ENCODE measurements around the gene PTPRG.

The PTPRG gene

GRCh38 chr3:62207197-62207596 is 645.8 kb downstream of the PTPRG start:
- no peak for TF ChIP-seq CTCF (conservative IDR thresholded peaks at IDR 0.05)
- no peak overlapping the region for H3K27ac ChIP-seq

GRCh38 chr3:62208385-62208784 is 647.0 kb downstream of the PTPRG start:
- no peak for TF ChIP-seq CTCF (conservative IDR thresholded peaks at IDR 0.05)
- no peak overlapping the region for H3K27ac ChIP-seq

GRCh38 chr3:62209101-62209500 is 647.7 kb downstream of the PTPRG start:
- TF ChIP-seq CTCF (conservative IDR thresholded peaks at IDR 0.05), result no peak
- no peak overlapping the region for H3K27ac ChIP-seq

- H3K27ac ChIP-seq, result no peak overlapping the region
- TF ChIP-seq CTCF (conservative IDR thresholded peaks at IDR 0.05), result no peak
Observed at GRCh38 chr3:62210011-62210410, 648.6 kb downstream of the PTPRG start.

- peak overlapping the region; percentile 77 for H3K27ac ChIP-seq
- TF ChIP-seq CTCF (conservative IDR thresholded peaks at IDR 0.05), result peak; percentile 61
Observed at GRCh38 chr3:62211675-62212429, 650.5 kb downstream of the PTPRG start.

GRCh38 chr3:62214850-62215249 is 653.5 kb downstream of the PTPRG start:
- TF ChIP-seq CTCF (conservative IDR thresholded peaks at IDR 0.05), result no peak
- H3K27ac ChIP-seq, result no peak overlapping the region

GRCh38 chr3:62220616-62221015 is 659.2 kb downstream of the PTPRG start:
- no peak for TF ChIP-seq CTCF (conservative IDR thresholded peaks at IDR 0.05)
- H3K27ac ChIP-seq, result no peak overlapping the region

All from VCaP (cell line).